Measurements from ENCODE around the gene SOCS3.

The SOCS3 gene

GRCh38 chr17:78368854-78369495, 9.1 kb upstream of the SOCS3 start:
- DNase-seq (ENCODE audit: low spot score) (no peak), FAIRE-seq (no peak)

GRCh38 chr17:78368348-78368747, 8.5 kb upstream of the SOCS3 start:
- FAIRE-seq (peak; percentile 58), DNase-seq (ENCODE audit: low spot score) (no peak)

DNA sequence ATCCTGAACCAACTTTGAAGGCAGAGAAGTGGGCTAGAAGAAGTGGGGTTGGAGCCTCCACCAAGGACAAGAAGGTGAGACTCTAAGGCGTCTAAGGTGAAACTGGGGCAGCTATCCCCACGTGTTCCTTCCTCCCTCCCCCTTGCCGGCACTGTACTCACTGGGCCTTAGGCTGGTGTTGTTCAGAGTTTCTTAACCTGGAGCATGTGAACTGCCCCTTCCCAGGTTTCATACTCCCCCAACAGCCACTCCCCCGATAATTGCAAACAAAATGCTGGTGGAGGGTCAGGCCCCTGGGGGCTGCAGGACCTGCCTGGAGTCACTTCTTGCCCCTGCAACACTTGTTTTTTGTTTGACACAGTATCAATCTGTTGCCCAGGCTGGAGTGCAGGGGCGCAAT, 7.3 kb upstream of the SOCS3 start:
- no peak for DNase-seq (ENCODE audit: low spot score)
- no peak for FAIRE-seq

DNA sequence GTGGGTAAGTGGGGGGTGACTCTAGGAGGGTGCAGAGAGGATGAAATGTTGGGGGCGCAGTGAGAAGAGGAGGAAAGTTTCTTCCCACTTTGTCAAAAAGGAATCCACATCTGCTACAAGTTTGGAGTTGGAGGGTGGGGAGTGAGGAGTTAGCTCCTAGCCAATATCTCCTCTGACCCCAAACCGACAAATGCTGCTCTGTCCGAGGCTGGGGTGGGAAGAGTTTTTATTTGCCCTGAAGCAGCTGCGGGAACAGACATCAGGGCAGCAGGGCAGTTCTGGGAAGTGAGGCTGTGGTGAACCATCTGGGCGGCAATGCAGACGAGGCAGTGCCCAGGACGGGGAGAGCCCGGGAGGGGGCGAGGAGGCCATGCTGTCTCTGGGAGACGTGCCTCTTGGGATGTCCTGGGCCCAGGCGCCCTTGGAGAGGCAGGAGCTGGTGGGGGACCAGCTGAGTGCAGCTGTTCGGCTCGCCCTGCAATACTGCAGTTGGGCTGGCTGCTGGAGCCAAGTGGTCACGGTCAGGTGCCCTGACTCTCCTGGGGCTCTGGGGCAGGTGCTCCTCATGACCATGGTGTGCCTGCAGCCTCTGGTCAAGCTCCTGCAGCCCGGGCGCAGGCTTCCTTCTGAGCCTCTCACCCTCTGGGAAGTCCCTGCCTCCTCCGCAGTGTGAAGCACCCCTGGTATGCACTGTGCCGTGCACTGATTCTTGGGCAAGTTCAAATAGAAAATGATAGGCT, 6.4 kb upstream of the SOCS3 start:
- peak; percentile 49 for DNase-seq (ENCODE audit: low spot score)
- FAIRE-seq = peak; percentile 63

DNA sequence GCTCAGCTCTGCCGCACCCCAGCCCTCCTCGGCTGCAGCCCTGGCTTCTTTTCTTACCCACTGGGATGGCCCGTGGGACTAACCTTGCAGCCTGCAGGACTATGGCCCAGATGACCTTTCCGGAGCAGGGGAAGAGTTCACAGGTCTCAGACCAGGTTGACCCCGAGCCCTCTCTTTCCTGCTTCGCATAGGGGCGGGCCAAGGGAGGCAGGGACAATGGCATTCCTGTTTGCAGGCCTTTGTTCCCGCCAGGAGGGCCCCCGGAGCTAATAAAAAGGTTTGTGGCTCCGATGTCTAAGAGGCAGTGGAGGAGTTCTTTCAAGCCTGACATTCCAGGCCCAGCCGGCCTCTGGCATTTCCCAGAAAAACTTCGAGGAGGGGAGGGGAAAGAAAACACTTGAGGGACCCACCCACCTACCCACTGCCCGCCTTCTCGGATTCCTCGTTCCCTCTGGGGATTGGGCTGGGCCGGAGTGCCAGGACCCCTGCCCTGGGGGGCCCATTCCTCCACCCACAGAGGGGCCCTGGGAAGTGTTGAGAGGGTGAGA, 5.8 kb upstream of the SOCS3 start:
- peak; percentile 81 for DNase-seq (ENCODE audit: low spot score)
- FAIRE-seq = no peak

- FAIRE-seq = no peak
- DNase-seq (ENCODE audit: low spot score) = no peak
Observed at GRCh38 chr17:78364436-78365281, 4.8 kb upstream of the SOCS3 start.

- FAIRE-seq (peak; percentile 37), DNase-seq (ENCODE audit: low spot score) (no peak)
Observed at GRCh38 chr17:78362671-78363070, 2.8 kb upstream of the SOCS3 start.

GRCh38 chr17:78362232-78362631, 2.4 kb upstream of the SOCS3 start:
- no peak for FAIRE-seq
- DNase-seq (ENCODE audit: low spot score) = no peak

DNA sequence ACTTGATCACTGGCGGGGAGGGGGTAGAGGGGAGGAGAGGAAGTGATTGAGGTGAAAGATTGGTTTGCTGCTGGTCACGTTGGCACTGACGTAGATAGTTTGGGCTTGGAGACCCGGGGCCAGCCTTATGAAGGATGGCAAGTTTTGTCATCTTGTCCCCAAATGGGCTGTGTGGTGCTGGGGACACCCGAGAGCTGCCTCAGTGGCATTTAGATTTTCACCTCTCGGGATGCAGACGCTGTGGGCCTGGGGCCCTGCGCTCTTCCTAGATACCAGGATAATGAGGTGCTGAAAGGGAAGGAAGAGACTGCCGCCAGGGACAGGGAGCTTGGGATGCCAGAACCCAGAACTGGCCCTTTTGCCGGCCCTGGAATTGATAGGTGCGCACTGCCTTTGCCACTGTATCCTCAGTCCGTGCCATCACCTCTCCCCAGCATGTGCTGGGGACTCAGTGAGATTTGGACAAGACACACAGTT, 1.4 kb upstream of the SOCS3 start:
- DNase-seq (ENCODE audit: low spot score) (no peak), FAIRE-seq (no peak)

DNA sequence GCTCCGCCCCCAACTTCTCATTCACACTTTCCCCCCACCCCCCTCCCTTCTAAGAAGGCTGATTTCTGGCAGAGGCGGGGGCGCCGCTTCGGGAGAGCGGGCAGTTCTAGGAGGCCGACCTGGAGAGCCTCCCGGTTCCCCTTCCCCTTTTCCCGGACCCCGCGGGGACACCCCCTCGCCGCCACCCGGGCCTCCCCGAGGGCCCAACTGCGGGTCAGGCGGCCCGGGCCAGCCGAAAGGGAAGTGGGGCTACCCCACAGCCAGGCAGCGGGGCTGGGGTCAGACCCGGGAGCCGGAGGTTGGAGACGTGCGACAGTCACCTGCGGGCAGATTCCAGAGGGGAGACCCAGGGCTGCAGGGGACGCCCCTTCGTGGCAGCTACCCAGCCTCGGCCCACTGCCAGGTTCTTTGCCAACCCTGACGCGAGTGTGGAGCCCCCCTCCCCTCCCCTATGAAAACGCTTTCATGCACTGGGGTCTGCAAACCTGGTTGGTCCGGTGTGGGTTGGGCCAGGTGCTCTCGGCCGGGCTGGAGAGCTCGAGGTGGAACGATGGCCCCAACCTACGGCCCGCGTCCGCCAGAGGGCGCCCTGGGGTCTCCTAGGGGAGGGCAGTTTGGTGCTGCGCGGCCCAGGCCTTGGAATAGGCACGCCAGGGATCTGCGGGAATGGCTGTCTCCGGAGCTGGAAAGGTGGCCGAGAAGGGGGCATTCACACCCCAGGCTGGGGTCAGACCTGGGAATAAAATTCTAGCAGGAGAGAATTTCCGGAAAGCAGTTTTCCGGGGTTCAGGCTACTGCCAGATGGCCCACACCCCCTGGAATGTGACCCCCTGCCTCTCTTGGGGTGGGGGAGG, 721 bp upstream of the SOCS3 start:
- DNase-seq (ENCODE audit: low spot score) (peak; percentile 96), FAIRE-seq (peak; percentile 52)

- FAIRE-seq (no peak), DNase-seq (ENCODE audit: low spot score) (peak; percentile 63)
Observed at GRCh38 chr17:78359321-78359996, 418 bp downstream of the SOCS3 start.

DNA sequence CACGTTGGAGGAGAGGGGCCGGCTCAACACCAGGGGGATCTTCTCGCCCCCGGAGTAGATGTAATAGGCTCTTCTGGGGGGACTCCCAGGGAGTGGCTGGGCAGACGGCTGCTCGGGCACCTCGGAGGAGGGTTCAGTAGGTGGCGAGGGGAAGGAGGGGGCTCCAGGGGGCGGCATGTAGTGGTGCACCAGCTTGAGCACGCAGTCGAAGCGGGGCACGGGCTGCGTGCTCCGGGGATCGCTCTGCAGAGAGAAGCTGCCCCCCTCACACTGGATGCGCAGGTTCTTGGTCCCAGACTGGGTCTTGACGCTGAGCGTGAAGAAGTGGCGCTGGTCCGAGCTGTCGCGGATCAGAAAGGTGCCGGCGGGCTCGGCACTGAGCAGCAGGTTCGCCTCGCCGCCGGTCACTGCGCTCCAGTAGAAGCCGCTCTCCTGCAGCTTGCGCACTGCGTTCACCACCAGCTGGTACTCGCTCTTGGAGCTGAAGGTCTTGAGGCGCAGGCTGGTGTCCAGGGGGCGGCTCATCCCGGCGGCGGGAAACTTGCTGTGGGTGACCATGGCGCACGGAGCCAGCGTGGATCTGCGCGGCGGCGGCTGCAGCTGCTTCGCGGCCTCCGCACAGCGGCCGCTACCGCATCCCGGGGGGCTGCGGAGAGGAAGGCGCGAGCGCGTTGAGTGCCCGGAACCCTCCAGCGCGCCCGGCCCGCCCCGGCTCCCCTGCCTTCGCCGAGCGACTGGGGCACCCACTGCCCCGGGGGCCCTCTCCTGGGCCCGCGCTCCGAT, 1.1 kb downstream of the SOCS3 start:
- no peak for FAIRE-seq

DNA sequence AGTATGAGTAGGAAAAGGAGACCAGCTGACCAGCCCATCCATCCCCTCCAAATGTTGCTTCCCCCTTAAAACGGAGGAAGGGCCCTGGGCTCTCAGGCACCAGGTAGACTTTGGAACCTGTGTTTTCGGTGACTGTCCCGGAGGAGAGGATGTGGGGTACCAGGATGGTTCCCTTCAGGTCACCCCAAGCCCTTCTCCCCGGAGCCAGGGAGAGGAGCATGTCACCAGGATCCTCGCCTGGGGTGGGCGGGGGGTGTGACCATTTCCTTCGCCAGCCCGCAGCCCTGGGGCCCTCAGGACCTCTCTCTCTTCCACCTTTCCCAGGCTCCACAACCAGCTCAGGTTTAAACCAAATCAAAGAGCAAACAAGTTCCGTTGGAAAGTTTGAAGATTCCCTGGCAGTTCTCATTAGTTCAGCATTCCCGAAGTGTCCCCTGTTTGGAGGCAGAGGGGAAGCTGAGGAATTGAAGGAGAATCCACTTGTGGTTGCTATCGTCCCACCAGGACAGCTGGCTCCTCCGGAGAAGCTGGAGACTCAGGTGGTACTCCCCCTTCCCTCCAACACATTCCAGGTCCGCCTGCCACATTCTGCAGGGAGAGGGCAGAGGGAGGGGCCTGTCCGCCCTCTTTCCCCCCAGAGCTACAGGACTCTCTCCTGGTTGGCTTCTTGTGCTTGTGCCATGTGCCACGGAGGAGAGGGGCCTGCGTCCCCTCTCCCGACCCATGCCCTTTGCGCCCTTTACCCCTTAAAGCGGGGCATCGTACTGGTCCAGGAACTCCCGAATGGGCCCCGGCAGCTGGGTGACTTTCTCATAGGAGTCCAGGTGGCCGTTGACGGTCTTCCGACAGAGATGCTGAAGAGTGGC, 2.0 kb downstream of the SOCS3 start:
- DNase-seq (ENCODE audit: low spot score) (no peak), FAIRE-seq (peak; percentile 67)

More for the DNA sequence above, 1.1 kb downstream of the SOCS3 start:
- no peak for DNase-seq (ENCODE audit: low spot score)

DNA sequence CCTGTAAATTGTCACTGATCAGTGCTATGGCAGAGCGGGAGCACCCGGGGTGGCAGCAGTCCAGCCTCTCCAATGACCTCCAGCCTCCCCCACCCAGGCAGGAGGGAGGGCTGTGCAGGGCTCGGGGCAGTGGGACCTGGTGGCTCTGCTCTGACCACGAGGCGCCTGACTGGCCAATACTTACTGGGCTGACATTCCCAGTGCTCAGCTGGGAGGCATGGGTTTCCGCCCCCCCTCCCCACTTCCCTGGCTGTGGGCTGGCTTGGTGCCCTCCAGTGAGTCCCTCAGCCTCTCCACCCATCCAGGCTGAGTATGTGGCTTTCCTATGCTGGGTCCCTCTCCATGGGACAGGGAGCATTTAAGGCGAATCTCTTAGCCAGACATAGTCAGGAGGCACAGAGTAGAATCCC, 2.7 kb downstream of the SOCS3 start:
- FAIRE-seq (peak; percentile 50), DNase-seq (ENCODE audit: low spot score) (peak; percentile 57)

- FAIRE-seq = no peak
- DNase-seq (ENCODE audit: low spot score) = no peak
Observed at GRCh38 chr17:78356101-78356713, 3.7 kb downstream of the SOCS3 start.

- DNase-seq (ENCODE audit: low spot score) (no peak), FAIRE-seq (peak; percentile 79)
Observed at GRCh38 chr17:78355701-78356100, 4.2 kb downstream of the SOCS3 start.

DNA sequence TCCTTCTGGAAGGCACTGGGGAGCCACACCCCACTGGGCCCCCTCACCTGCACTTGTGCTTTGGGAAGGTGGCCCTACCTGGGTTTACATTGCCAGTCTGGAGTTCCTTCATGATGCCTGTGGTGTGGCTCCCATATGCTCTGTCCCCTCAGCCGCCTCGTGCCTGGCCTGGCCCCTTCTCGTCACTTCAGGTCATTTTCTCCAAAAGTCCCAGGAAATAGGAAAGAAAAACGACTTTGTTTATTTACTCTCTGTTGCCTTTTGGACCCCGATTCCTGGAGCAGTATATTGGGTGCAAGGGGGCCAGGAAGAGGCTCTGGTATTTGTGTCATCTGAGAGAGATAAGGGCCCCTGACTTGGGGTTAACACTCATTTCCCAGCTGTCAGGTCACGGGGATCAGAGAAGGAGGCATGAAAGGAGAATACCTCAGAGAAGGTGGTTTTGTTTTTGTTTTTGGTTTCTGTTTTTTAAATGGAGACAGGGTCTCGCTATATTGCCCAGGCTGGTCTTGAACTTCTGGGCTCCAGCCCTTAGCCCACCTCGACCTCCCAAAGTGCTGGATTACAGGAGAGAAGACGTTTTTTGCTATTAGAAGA, 4.7 kb downstream of the SOCS3 start:
- FAIRE-seq (no peak), DNase-seq (ENCODE audit: low spot score) (no peak)

DNA sequence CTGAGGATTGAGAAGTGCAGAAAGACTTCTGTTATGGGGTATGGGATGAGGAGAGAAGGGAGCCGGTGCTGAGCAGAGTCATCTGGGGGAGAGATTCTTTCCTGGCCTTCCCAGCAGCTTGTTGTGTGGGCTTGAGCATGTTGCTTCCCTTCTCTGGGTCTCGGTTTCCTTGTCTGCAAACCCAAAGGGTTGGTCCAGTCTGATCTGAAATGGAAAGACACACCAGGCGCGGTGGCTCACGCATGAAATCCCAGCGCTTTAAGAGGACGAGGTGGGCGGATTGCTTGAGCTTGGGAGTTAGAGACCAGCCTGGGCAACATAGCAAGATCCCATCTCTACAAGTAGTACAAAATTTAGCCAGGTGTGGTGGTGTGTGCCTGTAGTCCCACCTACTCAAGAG, 6.0 kb downstream of the SOCS3 start:
- FAIRE-seq = no peak
- DNase-seq (ENCODE audit: low spot score) = no peak
